HG02678 (cell line): ENCODE data around the gene PLPPR2.
"Not testable (repeated sequence)": the region's sequence is repeated elsewhere in the genome, so short reads cannot be mapped to it uniquely, and the experiment has no call there.

ENCODE experiments used
- ATAC-seq: cut with Tn5 transposase; IDR thresholded peaks from one replicate; pipeline ENCODE4 v1.9.1; 2021; ENCODE audit warnings: mild to moderate bottlenecking, moderate library complexity; ENCODE audit not compliant: unreplicated experiment

Gene PLPPR2

GRCh38 chr19:11339254-11340098 is 15.8 kb upstream of the PLPPR2 start, which contains the start of gene RAB3D:
TSS of gene RAB3D (minus strand) at chr19:11339657. CDS start at chr19:11337399, 2,258 bp downstream.
- ATAC-seq, result peak; percentile 76

GRCh38 chr19:11340099-11340467 is 15.1 kb upstream of the PLPPR2 start:
- not testable (repeated sequence) for ATAC-seq

GRCh38 chr19:11342429-11342828 is 12.8 kb upstream of the PLPPR2 start:
- ATAC-seq, result no peak

- no peak for ATAC-seq
Observed at GRCh38 chr19:11345122-11345803, 10.0 kb upstream of the PLPPR2 start.

- peak; percentile 92 for ATAC-seq
Observed at GRCh38 chr19:11346104-11346940, 8.9 kb upstream of the PLPPR2 start, which contains the start of the genes CCDC159 and TMEM205. TSS of gene CCDC159 (plus strand) at chr19:11346519. CDS start at chr19:11346607, 88 bp downstream. TSS of gene TMEM205 (minus strand) at chr19:11346268. CDS start at chr19:11345619, 649 bp downstream.

- ATAC-seq, result no peak
Observed at GRCh38 chr19:11347546-11348039, 7.6 kb upstream of the PLPPR2 start.

- ATAC-seq, result no peak
Observed at GRCh38 chr19:11349171-11349570, 6.1 kb upstream of the PLPPR2 start.

GRCh38 chr19:11354102-11354501 is 1.1 kb upstream of the PLPPR2 start:
- not testable (repeated sequence) for ATAC-seq

- ATAC-seq, result no peak
Observed at GRCh38 chr19:11356074-11356397, 804 bp downstream of the PLPPR2 start.

GRCh38 chr19:11356676-11357550 is 1.7 kb downstream of the PLPPR2 start:
- ATAC-seq, result no peak

- no peak for ATAC-seq
Observed at GRCh38 chr19:11359421-11359820, 4.2 kb downstream of the PLPPR2 start.

GRCh38 chr19:11361037-11361770 is 6.0 kb downstream of the PLPPR2 start:
- no peak for ATAC-seq

- no peak for ATAC-seq
Observed at GRCh38 chr19:11361771-11362731, 6.8 kb downstream of the PLPPR2 start.

- no peak for ATAC-seq
Observed at GRCh38 chr19:11363881-11364280, 8.6 kb downstream of the PLPPR2 start.

GRCh38 chr19:11364296-11364904 is 9.2 kb downstream of the PLPPR2 start:
- ATAC-seq, result no peak

- no peak for ATAC-seq
Observed at GRCh38 chr19:11364935-11365334, 9.7 kb downstream of the PLPPR2 start.

- ATAC-seq, result no peak
Observed at GRCh38 chr19:11365557-11366117, 10.4 kb downstream of the PLPPR2 start.
